HG02943 (cell line): ENCODE data around the gene PKM.

ENCODE experiments used
- ATAC-seq: cut with Tn5 transposase; IDR thresholded peaks from one replicate; pipeline ENCODE4 v1.9.1; 2021; ENCODE audit warnings: mild to moderate bottlenecking, low read depth, moderate library complexity; ENCODE audit not compliant: unreplicated experiment

The PKM gene

DNA sequence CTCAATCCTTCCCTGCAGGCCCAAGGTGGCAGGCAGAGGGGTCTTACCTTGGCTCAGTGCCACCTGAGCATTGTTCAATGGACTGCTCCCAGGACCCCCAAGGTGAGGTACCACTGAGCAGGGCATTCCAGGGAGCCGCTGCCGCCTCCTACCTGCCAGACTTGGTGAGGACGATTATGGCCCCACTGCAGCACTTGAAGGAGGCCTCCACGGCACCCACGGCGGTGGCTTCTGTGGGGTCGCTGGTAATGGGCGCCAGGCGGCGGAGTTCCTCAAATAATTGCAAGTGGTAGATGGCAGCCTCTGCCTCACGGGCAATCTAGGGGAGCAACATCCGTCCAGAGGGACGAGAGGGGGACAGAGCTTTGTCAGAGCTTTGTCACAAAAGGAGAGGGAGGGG is 28.7 kb downstream of the PKM start:
- no peak for ATAC-seq

DNA sequence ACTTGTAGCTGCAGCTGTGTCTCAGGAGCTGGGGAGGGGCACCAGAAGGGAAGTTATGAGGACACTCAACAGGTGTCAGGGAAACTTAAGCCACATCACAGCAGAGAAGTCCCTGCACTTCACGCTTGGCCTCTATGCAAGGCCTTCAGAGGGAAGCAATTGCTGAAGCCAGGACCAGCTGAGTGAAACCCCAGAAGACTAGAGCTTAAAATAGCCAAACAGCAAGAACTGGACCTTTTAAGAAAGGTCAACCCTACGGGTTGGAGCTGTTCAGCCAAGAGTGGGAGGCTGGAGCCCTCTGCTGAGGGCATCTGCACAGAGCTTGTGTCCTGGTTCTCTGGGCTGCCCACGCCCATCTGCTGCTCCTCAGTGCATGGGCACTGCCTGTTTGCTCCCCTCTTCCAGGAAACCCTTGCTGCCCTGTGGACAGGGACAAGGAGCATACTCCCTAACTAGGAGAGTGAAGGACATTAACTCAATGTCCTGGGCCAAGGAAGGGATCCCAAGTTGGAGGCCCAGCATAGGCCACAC is 29.5 kb downstream of the PKM start:
- ATAC-seq, result no peak

DNA sequence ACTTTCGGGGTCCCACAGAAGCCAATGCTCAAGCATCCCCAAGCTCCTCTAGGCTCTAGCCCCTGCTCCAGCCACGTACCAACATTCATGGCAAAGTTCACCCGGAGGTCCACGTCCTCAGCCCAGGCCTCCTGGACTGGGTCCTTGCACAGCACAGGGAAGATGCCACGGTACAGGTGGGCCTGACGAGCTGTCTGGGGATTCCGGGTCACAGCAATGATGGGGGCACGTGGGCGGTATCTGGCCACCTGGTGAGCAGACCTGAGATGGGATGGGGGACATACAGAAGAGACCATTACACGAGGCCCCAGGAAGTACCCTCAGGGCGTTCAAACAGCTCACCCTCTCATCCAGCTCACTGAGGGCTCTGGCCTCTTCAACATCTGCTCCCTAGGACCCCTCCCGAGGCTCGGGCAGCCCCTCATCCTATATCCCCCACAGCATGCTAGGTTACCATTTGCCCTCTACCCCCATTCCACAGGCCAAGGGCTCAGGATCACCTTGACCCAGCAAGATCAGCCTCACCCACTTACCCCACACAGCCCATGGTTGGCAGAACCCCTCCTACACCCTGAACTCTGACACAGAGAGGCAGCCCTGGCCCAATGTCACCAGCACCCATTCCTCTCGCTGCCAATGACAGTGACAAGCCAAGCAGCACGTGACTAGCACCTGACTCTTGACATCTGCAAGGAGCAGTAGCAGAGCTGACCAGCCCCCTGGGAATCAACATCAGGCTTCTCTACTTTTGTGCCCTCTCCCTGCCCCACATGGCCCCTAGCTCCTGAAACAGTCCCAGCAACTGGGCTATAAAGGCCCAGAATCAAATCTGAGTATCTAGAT is 30.4 kb downstream of the PKM start:
- no peak for ATAC-seq

DNA sequence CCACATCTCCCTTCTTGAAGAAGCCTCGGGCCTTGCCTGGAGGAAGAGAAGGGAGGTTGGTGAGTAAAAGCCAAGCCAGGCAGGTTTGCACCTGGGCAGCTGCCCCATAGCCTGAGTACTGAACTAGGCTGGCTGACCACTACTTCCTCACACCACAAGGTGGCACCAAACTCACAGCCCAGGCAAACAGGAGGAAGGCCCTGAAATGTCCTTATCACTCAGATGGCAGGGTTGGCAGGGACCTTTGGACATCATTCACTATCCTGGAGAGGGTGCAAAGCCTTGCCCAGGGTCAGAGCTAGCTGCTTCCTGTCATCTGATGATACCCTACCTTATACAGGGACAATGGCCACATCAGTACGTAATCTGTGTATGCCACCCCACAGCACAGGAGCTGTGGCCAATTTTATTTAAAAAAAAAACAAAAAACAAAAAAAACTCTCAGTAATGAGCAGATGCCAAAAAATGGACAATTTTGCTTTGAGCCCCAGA is 31.2 kb downstream of the PKM start:
- ATAC-seq, result no peak

- no peak for ATAC-seq
These were observed 31.8 kb downstream of the PKM start for GRCh38 chr15:72199205-72199515.

DNA sequence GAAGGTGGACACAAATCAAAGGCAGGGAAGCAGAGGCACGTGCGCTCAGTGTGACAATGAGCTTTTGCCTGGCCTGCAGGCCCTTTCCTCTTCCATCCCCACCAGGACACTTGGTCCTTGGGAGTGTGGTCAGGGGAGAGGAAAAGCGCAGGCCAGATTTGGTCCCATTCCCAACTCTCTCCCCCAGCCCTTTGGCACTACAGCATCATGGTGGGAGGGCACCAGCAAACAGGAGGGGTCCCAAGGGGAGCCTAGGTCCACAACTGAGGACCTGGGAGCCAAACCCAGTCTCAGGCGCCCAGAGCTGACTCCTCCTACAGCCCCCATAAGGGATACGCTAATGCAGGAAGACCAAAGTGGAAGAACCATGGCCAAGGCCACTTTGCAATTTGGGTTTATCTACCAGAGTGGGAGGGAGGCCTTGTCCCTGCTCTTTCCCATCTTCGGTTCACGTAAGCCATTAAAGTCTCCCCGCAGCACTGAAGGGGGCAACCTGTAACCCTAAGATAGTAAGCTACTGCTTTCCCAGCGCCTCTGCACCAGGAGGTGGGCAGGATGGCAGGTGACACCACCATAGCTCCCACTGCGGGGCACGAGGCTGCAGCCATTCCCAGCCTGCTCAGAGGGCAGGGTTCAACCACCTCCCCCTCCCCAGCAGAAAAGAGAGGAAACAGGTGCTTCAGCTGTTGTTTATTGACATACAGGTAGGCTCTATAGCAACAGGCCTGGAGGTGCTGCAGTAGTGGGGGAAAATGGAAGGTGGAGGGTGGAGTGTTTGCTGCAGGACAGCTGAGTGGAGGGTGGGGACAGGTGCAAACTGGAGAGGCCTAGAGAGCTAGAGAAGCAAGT is 32.4 kb downstream of the PKM start:
- no peak for ATAC-seq

- no peak for ATAC-seq
These were observed 33.3 kb downstream of the PKM start, which contains the start of gene GRAMD2A for GRCh38 chr15:72197460-72198355. GRAMD2A (minus strand) TSS chr15:72197787.

- no peak for ATAC-seq
These were observed 33.9 kb downstream of the PKM start for GRCh38 chr15:72197041-72197459.

GRCh38 chr15:72196409-72197040 is 34.5 kb downstream of the PKM start:
- ATAC-seq, result no peak

- ATAC-seq, result no peak
These were observed 35.9 kb downstream of the PKM start for GRCh38 chr15:72195101-72195511.

DNA sequence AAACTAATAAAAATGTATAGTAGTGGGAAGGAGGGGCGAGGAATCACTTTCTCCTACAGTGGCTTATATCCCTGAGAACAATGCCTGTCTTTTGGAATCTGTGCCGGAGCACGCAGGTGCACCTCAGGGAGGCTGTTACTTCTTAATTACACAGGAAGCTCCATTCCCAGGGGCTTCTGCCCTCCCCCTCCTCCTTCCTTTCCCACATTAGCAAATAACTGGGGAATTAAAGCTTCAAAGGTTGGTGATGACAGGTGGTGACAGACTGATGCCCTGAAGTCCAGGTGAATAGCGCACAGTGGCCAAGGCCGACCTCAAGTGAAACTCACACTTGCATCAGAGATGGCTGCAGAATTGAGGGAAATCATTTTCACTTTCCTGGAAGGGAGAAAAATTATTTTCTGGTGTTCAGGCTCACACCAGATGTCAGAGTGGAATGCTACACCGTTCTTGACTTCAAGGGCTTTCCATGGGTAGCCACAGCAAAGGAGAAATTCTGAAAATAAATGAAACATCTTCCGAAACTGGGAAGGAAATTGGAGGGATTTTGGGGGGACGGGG is 37.1 kb downstream of the PKM start:
- no peak for ATAC-seq

DNA sequence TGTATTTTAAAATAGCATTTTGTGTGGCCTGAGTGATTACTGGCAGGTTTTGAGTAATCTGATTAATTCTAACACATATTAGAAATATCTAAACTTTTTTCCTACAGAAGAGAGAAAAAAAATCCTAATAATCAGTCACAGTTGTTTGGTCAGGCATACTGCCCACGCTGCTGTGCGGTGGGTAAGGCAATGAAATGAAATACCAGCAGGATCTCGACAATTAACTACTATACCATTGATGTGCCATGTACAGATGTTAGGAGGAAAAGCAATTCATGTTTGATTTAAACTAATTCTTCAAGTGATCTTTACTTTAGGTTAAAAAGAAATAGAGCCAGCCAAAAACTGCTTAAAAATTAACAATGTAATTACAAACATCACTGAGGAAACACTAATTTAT is 38.6 kb downstream of the PKM start:
- ATAC-seq, result no peak

DNA sequence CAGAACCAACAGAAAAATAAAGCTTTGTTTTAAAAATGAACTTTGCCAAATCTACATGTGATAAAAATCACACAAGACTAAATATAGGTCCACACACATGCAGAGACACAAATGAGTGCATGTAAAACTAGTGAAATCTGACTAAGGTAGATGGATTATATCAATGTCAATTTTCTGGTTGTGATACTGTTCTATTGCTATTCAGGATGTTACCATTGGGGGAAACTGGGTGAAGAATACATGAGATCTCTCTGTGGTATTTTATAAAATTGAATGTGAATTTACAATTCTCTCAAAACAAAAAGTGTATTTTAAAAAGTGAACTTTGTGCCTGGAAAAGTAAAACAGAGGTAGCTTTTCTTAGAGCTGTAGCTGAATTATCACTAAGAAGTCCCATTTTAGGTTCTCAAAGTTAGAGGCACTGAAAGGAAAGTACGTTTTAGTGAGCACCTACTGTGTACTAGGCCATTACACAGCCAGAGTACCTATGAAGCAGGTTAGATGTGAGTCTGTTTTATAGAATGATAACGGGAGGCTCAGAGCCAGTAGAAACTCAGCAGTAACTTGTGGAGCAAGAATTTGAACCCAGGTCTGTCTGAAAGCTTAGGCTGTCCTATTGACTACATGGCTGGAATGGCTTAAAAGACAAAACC is 41.6 kb downstream of the PKM start:
- ATAC-seq, result no peak

DNA sequence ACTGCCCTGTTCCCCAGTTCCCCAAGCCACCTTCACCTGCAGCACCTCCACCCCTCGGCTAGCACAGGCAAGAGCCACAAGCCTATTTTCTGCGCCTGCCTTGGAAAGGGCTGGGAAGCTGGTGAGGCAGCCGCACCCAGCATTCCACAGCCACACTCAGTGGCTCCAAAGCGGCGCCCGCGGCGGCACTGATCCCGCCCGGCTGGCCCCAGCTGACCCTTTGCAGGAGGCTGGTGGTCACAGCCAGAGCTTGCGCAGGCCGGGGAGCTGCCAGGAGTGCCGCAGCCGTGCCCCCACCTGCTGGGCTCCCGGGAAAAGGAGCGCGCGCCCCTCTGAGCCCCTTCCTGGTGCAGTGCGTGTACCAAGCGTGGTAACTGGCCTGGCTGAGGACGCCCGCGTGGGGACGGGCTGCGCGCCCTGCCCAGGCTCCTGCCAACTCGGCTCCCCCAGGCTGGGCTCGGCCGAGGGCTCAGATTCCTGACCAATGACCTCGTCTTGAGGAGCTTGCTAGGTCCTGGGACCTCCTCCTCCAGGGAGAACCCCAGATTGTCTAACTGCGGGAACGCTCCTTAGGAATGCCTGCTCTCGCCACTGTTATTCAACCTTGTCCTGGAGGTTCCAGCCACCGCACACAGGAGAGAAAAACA is 46.7 kb downstream of the PKM start:
- no peak for ATAC-seq

- ATAC-seq, result no peak
These were observed 47.2 kb downstream of the PKM start for GRCh38 chr15:72183781-72184164.

- ATAC-seq, result no peak
These were observed 48.3 kb downstream of the PKM start for GRCh38 chr15:72182673-72183072.

GRCh38 chr15:72182244-72182643 is 48.7 kb downstream of the PKM start:
- ATAC-seq, result no peak

- no peak for ATAC-seq
These were observed 50.1 kb downstream of the PKM start for GRCh38 chr15:72180761-72181324.
